ENCODE measurements around the gene UST.
"Not testable (repeated sequence)": the region's sequence is repeated elsewhere in the genome, so short reads cannot be mapped to it uniquely, and the experiment has no call there.

The UST gene

GRCh38 chr6:148945301-148946021, 198.6 kb downstream of the UST start:
- no peak overlapping the region for H3K27ac Mint-ChIP-seq
- peaks cover 8% of the 10 kb centered on the region for H3K27me3 Mint-ChIP-seq
- H3K9me3 Mint-ChIP-seq (ENCODE audit: low read depth), result no peaks in the 10 kb centered on the region
- H3K4me1 Mint-ChIP-seq (ENCODE audit: low read depth), result no peaks in the 10 kb centered on the region
- peaks cover 3% of the 10 kb centered on the region for H3K36me3 Mint-ChIP-seq
- H3K4me3 Mint-ChIP-seq, result no peak overlapping the region

- H3K36me3 Mint-ChIP-seq, result no peaks in the 10 kb centered on the region
- H3K4me3 Mint-ChIP-seq, result no peak overlapping the region
- no peaks in the 10 kb centered on the region for H3K9me3 Mint-ChIP-seq (ENCODE audit: low read depth)
- no peak overlapping the region for H3K27ac Mint-ChIP-seq
- H3K27me3 Mint-ChIP-seq, result peaks cover 4% of the 10 kb centered on the region
- no peaks in the 10 kb centered on the region for H3K4me1 Mint-ChIP-seq (ENCODE audit: low read depth)
Measured at GRCh38 chr6:148947621-148948444, 201.0 kb downstream of the UST start.

GRCh38 chr6:148951662-148952061, 204.8 kb downstream of the UST start:
- H3K27ac Mint-ChIP-seq, result no peak overlapping the region
- no peaks in the 10 kb centered on the region for H3K4me1 Mint-ChIP-seq (ENCODE audit: low read depth)
- H3K27me3 Mint-ChIP-seq, result peaks cover 4% of the 10 kb centered on the region
- no peak overlapping the region for H3K4me3 Mint-ChIP-seq
- peaks cover 4% of the 10 kb centered on the region for H3K36me3 Mint-ChIP-seq
- no peaks in the 10 kb centered on the region for H3K9me3 Mint-ChIP-seq (ENCODE audit: low read depth)

- Mint-ChIP-seq H3K4me3 (no peak overlapping the region), H3K27me3 (peaks cover 4% of the 10 kb centered on the region), H3K9me3 (ENCODE audit: low read depth) (no peaks in the 10 kb centered on the region), H3K4me1 (ENCODE audit: low read depth) (no peaks in the 10 kb centered on the region), H3K36me3 (peaks cover 4% of the 10 kb centered on the region), H3K27ac (no peak overlapping the region)
Measured at GRCh38 chr6:148952147-148953035, 205.6 kb downstream of the UST start.

GRCh38 chr6:148954461-148954860, 207.6 kb downstream of the UST start:
- H3K36me3 Mint-ChIP-seq, result peaks cover 4% of the 10 kb centered on the region
- no peaks in the 10 kb centered on the region for H3K9me3 Mint-ChIP-seq (ENCODE audit: low read depth)
- peaks cover 2% of the 10 kb centered on the region for H3K27me3 Mint-ChIP-seq
- H3K4me1 Mint-ChIP-seq (ENCODE audit: low read depth), result no peaks in the 10 kb centered on the region
- no peak overlapping the region for H3K27ac Mint-ChIP-seq
- no peak overlapping the region for H3K4me3 Mint-ChIP-seq

GRCh38 chr6:148954934-148955333, 208.1 kb downstream of the UST start:
- no peaks in the 10 kb centered on the region for H3K4me1 Mint-ChIP-seq (ENCODE audit: low read depth)
- H3K9me3 Mint-ChIP-seq (ENCODE audit: low read depth), result no peaks in the 10 kb centered on the region
- peaks cover 2% of the 10 kb centered on the region for H3K27me3 Mint-ChIP-seq
- peaks cover 4% of the 10 kb centered on the region for H3K36me3 Mint-ChIP-seq
- H3K4me3 Mint-ChIP-seq, result no peak overlapping the region
- no peak overlapping the region for H3K27ac Mint-ChIP-seq

- peaks cover under 1% of the 10 kb centered on the region for H3K27me3 Mint-ChIP-seq
- H3K36me3 Mint-ChIP-seq, result peaks cover 4% of the 10 kb centered on the region
- no peaks in the 10 kb centered on the region for H3K4me1 Mint-ChIP-seq (ENCODE audit: low read depth)
- no peak overlapping the region for H3K4me3 Mint-ChIP-seq
- H3K9me3 Mint-ChIP-seq (ENCODE audit: low read depth), result no peaks in the 10 kb centered on the region
- no peak overlapping the region for H3K27ac Mint-ChIP-seq
Measured at GRCh38 chr6:148955441-148955840, 208.6 kb downstream of the UST start.

- not testable (repeated sequence) for H3K9me3 Mint-ChIP-seq (ENCODE audit: low read depth); H3K4me1 Mint-ChIP-seq (ENCODE audit: low read depth); H3K36me3 Mint-ChIP-seq; H3K27ac Mint-ChIP-seq; H3K4me3 Mint-ChIP-seq; H3K27me3 Mint-ChIP-seq
Measured at GRCh38 chr6:148956163-148956562, 209.3 kb downstream of the UST start.

- peaks cover 4% of the 10 kb centered on the region for H3K36me3 Mint-ChIP-seq
- H3K27ac Mint-ChIP-seq, result no peak overlapping the region
- no peaks in the 10 kb centered on the region for H3K27me3 Mint-ChIP-seq
- no peaks in the 10 kb centered on the region for H3K9me3 Mint-ChIP-seq (ENCODE audit: low read depth)
- H3K4me1 Mint-ChIP-seq (ENCODE audit: low read depth), result no peaks in the 10 kb centered on the region
- no peak overlapping the region for H3K4me3 Mint-ChIP-seq
Measured at GRCh38 chr6:148957752-148958151, 210.9 kb downstream of the UST start.

- Mint-ChIP-seq H3K9me3 (ENCODE audit: low read depth) (no peaks in the 10 kb centered on the region), H3K36me3 (peaks cover 4% of the 10 kb centered on the region), H3K4me1 (ENCODE audit: low read depth) (no peaks in the 10 kb centered on the region), H3K4me3 (no peak overlapping the region), H3K27ac (no peak overlapping the region), H3K27me3 (no peaks in the 10 kb centered on the region)
Measured at GRCh38 chr6:148959008-148959407, 212.2 kb downstream of the UST start.

- Mint-ChIP-seq H3K36me3 (peaks cover 4% of the 10 kb centered on the region), H3K27ac (no peak overlapping the region), H3K27me3 (no peaks in the 10 kb centered on the region), H3K4me1 (ENCODE audit: low read depth) (no peaks in the 10 kb centered on the region), H3K9me3 (ENCODE audit: low read depth) (no peaks in the 10 kb centered on the region), H3K4me3 (no peak overlapping the region)
Measured at GRCh38 chr6:148959501-148959900, 212.7 kb downstream of the UST start.

GRCh38 chr6:148962854-148963515, 216.2 kb downstream of the UST start:
- H3K4me1 Mint-ChIP-seq (ENCODE audit: low read depth), result no peaks in the 10 kb centered on the region
- no peaks in the 10 kb centered on the region for H3K27me3 Mint-ChIP-seq
- no peak overlapping the region for H3K27ac Mint-ChIP-seq
- no peaks in the 10 kb centered on the region for H3K9me3 Mint-ChIP-seq (ENCODE audit: low read depth)
- no peak overlapping the region for H3K4me3 Mint-ChIP-seq
- no peaks in the 10 kb centered on the region for H3K36me3 Mint-ChIP-seq

GRCh38 chr6:148963738-148964137, 216.9 kb downstream of the UST start:
- H3K4me3 Mint-ChIP-seq, result no peak overlapping the region
- H3K27me3 Mint-ChIP-seq, result no peaks in the 10 kb centered on the region
- no peak overlapping the region for H3K27ac Mint-ChIP-seq
- H3K9me3 Mint-ChIP-seq (ENCODE audit: low read depth), result no peaks in the 10 kb centered on the region
- H3K4me1 Mint-ChIP-seq (ENCODE audit: low read depth), result no peaks in the 10 kb centered on the region
- H3K36me3 Mint-ChIP-seq, result no peaks in the 10 kb centered on the region

GRCh38 chr6:148964467-148964866, 217.6 kb downstream of the UST start:
- H3K9me3 Mint-ChIP-seq (ENCODE audit: low read depth), result no peaks in the 10 kb centered on the region
- H3K27me3 Mint-ChIP-seq, result no peaks in the 10 kb centered on the region
- H3K4me3 Mint-ChIP-seq, result no peak overlapping the region
- H3K36me3 Mint-ChIP-seq, result no peaks in the 10 kb centered on the region
- H3K27ac Mint-ChIP-seq, result no peak overlapping the region
- no peaks in the 10 kb centered on the region for H3K4me1 Mint-ChIP-seq (ENCODE audit: low read depth)
